Transverse colon (tissue), 4 donors: ENCODE data around the gene RSPRY1.

ENCODE experiments used
- POLR2A ChIP-seq: fragments of 450-650 bp; IDR thresholded peaks from one replicate; pipeline ENCODE4 v1.6.1; 2016; ENCODE audit warnings: antibody characterized with exemption, mild to moderate bottlenecking, moderate library complexity
- POLR2AphosphoS5 ChIP-seq, 3 donors: sonication (generic); formaldehyde crosslinking; IDR thresholded peaks; one replicate each; pipeline ENCODE4 v1.6.1; 2016; ENCODE audit warnings: antibody characterized with exemption in 3 of 3
- TF ChIP-seq, protein P1 (sequence below), 5 experiments: fragments of 200-600 bp in 3 of 5; fragments of 450-650 bp in 2 of 5; sonication (generic) in 3 of 5; IDR thresholded peaks; 1 replicate in 2 of 5; 2 replicates in 3 of 5; pipeline ENCODE4 v1.5.1; 2016 to 2017; ENCODE audit warnings: antibody characterized with exemption in 5 of 5, inconsistent platforms in 3 of 5, mild to moderate bottlenecking in 2 of 5, moderate library complexity in 1 of 5

- TF ChIP-seq, protein P1, sequence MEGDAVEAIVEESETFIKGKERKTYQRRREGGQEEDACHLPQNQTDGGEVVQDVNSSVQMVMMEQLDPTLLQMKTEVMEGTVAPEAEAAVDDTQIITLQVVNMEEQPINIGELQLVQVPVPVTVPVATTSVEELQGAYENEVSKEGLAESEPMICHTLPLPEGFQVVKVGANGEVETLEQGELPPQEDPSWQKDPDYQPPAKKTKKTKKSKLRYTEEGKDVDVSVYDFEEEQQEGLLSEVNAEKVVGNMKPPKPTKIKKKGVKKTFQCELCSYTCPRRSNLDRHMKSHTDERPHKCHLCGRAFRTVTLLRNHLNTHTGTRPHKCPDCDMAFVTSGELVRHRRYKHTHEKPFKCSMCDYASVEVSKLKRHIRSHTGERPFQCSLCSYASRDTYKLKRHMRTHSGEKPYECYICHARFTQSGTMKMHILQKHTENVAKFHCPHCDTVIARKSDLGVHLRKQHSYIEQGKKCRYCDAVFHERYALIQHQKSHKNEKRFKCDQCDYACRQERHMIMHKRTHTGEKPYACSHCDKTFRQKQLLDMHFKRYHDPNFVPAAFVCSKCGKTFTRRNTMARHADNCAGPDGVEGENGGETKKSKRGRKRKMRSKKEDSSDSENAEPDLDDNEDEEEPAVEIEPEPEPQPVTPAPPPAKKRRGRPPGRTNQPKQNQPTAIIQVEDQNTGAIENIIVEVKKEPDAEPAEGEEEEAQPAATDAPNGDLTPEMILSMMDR (IDR thresholded peaks at IDR 0.05): no peak
- no peak for TF ChIP-seq POLR2A
- no peak for TF ChIP-seq POLR2AphosphoS5 (IDR thresholded peaks at IDR 0.05)
Observed at GRCh38 chr16:57258226-57258909, 72.2 kb downstream of the RSPRY1 start.
